Kidney epithelial cell (primary cell): Measurements from ENCODE around the gene TMEM182. TPM values are rescaled to one million over a fixed set of nuclear protein-coding genes. Genes with fewer than 3 reads are reported as not detected.

Experiments used
- DNase-seq: peaks from one replicate; pipeline ENCODE4 v3.0.0-alpha.2; 2010; ENCODE audit warnings: low read depth
- H3K27me3 ChIP-seq: 2 replicates; pipeline ENCODE4 v1.6.0; 2011; ENCODE audit warnings: low read length; ENCODE audit not compliant: control insufficient read depth, insufficient read depth
- H3K36me3 ChIP-seq: 2 replicates; pipeline ENCODE4 v1.5.1; 2011; ENCODE audit warnings: low read length; ENCODE audit not compliant: control insufficient read depth, insufficient read depth
- H3K4me3 ChIP-seq: 2 replicates; pipeline ENCODE4 v1.5.1; 2011; ENCODE audit warnings: low read depth, mild to moderate bottlenecking, control low read depth, low read length
- CTCF ChIP-seq: IDR thresholded peaks from 2 replicates; pipeline ENCODE4 v1.5.1; 2011; ENCODE audit warnings: mild to moderate bottlenecking, moderate library complexity, low read length, control low read depth, inconsistent platforms; ENCODE audit not compliant: insufficient read depth, poor library complexity, severe bottlenecking
- total RNA-seq: library from RNA; depleted of rRNA; stranded (reverse); fragments of >200 nt; gene quantifications from 2 replicates; pipeline ENCODE4 v1.2.3, GENCODE V29; 2015

Gene TMEM182
- total RNA-seq, 1 donor from 2014 or later, result 5.9 TPM

- no peak for DNase-seq
- TF ChIP-seq CTCF, result no peak
- no peak overlapping the region for H3K4me3 ChIP-seq
Observed at GRCh38 chr2:102796337-102796736, 34.5 kb downstream of the TMEM182 start.

DNA sequence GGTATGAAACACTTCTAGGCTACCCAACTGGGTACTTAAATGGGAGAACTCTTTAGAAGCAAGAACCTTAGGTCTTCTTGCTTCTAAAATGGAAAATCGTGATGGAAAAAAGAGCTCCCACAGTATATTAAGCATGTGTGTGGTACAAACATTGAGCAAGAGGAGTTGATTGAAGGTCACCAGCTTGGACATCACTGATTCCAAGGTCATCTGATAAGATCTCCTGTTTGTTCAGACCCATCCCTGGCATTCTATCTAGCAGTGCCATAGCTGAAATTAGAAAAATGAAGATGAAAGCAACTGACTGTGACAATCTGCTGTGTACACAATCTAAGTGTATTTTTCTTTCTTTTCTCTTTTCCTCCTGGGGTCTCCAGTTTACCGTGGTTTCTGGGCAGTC lies 35.7 kb downstream of the TMEM182 start:
- no peak for TF ChIP-seq CTCF
- Histone ChIP-seq H3K27me3 (no peaks in the 10 kb centered on the region), H3K36me3 (no peaks in the 10 kb centered on the region), H3K4me3 (no peak overlapping the region)
- DNase-seq, result no peak

More at GRCh38 chr2:102796337-102796736, 34.5 kb downstream of the TMEM182 start:
- Histone ChIP-seq H3K27me3 (no peaks in the 10 kb centered on the region), H3K36me3 (no peaks in the 10 kb centered on the region)

- H3K4me3 ChIP-seq, result no peak overlapping the region
- DNase-seq, result no peak
- H3K27me3 ChIP-seq, result no peaks in the 10 kb centered on the region
- H3K36me3 ChIP-seq, result no peaks in the 10 kb centered on the region
- TF ChIP-seq CTCF, result no peak
Observed at GRCh38 chr2:102798181-102798580, 36.4 kb downstream of the TMEM182 start.

DNA sequence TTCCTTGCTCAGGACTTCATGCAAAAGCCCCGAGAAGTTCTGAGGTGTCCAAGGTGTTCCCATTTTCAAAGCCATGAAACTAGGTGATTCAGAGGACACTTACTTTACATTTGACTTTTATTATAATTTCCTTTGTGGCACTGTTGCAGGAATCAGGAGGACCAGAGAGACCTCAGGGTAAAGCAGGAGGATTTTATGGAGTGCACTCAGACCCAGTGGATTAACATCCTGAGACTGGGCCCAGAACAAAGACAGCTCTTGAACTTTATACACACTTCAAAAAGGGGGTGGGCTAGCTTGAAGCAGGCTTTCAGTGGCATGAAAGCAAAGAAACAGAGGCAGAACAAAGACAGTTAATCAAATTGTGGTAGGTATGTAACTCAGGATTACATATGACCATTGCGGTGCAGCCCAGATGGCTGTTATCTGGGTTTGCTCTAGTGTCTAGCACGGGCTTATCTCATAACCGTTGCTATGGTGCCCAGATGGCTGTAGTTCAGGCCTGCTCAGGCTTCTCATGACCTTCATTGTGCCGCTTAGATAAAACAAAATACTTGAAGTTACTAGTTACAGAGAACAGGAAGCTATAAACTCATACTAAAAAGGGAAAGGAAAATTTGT lies 39.4 kb downstream of the TMEM182 start:
- no peak for DNase-seq
- Histone ChIP-seq H3K36me3 (no peaks in the 10 kb centered on the region), H3K4me3 (no peak overlapping the region), H3K27me3 (no peaks in the 10 kb centered on the region)
- no peak for TF ChIP-seq CTCF

DNA sequence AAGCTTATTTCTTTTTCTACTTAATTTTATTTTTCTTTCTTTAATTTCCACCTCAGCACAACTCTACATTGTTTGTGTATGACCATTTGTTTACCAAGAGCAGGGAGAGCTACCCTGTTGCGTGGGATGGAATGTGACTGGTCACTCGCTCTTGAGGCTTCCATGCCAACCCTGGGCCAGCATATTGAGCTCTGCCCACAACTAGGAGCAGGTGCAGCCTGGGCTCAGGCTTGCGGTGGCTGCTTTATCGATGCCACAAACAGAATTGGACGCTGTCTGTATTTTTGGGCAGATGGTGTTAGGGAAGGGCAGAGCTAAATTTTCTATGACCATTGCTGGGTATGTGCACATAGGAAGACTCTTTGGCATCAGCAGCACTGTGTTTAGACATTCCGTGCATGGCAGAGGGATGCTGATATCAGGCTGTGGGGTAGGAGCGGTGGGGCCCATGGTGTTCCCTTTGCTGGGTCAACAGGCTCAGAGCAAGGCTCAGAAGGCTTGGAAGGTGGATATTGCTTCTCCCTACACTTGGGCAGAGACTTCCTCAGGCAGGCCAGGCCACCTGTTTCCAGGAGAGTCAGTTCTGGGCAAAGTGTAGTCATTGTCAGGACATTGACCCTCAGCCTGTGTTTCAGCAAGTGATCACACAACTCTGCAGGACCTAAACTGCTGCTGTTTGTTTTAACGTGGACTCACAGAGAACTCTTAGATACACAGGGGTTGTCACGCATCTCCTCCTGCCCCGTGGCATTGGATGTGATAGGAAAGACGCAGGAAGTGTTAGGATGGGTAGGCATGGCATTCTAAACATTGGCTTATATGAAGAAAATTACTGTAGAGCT lies 40.2 kb downstream of the TMEM182 start:
- Histone ChIP-seq H3K4me3 (no peak overlapping the region), H3K36me3 (no peaks in the 10 kb centered on the region), H3K27me3 (no peaks in the 10 kb centered on the region)
- TF ChIP-seq CTCF, result no peak
- no peak for DNase-seq
